SK-N-SH (cell line): ENCODE measurements around the gene CES5A. TPM values are rescaled to one million over a fixed set of nuclear protein-coding genes. Genes with fewer than 3 reads are reported as not detected.

ENCODE experiments used
- CTCF ChIA-PET: fragments of 300-600, 350-600 bp; formaldehyde crosslinking; extraction: SDS; loops from one replicate; lab custom pipeline; 2021; lab: Yijun Ruan, JAX
- POLR2A ChIA-PET: fragments of 350-600 bp; sonication (Branson Sonifier 250); formaldehyde crosslinking; extraction: SDS; loops from one replicate; lab custom pipeline; 2020; ENCODE audit warnings: antibody characterized with exemption, inconsistent platforms; lab: Yijun Ruan, JAX
- DNase-seq: peaks from one replicate; pipeline ENCODE4 v3.0.0; 2012
- H2AFZ ChIP-seq: fragments of 200-600 bp; sonication (generic); 2 replicates; pipeline ENCODE4 v1.8.1; 2016; ENCODE audit warnings: antibody characterized with exemption, mild to moderate bottlenecking, low read depth
- H3F3A ChIP-seq: fragments of 200-600 bp; sonication (generic); replicated peaks from 2 replicates; pipeline ENCODE3; 2016; ENCODE audit warnings: antibody characterized with exemption, mild to moderate bottlenecking; ENCODE audit not compliant: insufficient read depth
- H3K27ac ChIP-seq, 2 experiments: fragments of 200-500 bp in 1 of 2; fragments of 200-600 bp in 1 of 2; sonication (Bioruptor generic) in 1 of 2; sonication (generic), shearing (Covaris generic) in 1 of 2; 2 replicates each; pipeline versions ENCODE4 v1.5.1 to v1.6.1; 2014 to 2016; ENCODE audit warnings: low read depth in 2 of 2, inconsistent platforms in 1 of 2, low read length in 1 of 2, mild to moderate bottlenecking in 1 of 2, mixed read lengths in 1 of 2
- H3K27me3 ChIP-seq: fragments of 200-600 bp; sonication (generic), shearing (Covaris generic); 2 replicates; pipeline ENCODE4 v1.6.1; 2016; ENCODE audit warnings: mixed run types; ENCODE audit not compliant: insufficient read depth
- H3K36me3 ChIP-seq, 2 experiments: fragments of 200-500 bp in 1 of 2; fragments of 200-600 bp in 1 of 2; sonication (Bioruptor generic) in 1 of 2; sonication (generic) in 1 of 2; replicated peaks in 1 of 2; 2 replicates each; pipeline versions ENCODE3 to v1.5.1; 2014 to 2016; ENCODE audit warnings: low read length in 1 of 2, mild to moderate bottlenecking in 1 of 2; ENCODE audit not compliant: insufficient read depth in 2 of 2, control insufficient read depth in 1 of 2
- H3K4me1 ChIP-seq, 2 experiments: fragments of 200-500 bp in 1 of 2; fragments of 200-600 bp in 1 of 2; sonication (Bioruptor generic) in 1 of 2; sonication (generic), shearing (Covaris generic) in 1 of 2; 2 replicates each; pipeline versions ENCODE4 v1.5.1 to v1.6.1; 2014 to 2016; ENCODE audit warnings: low read depth in 1 of 2, low read length in 1 of 2, mixed run types in 1 of 2; ENCODE audit not compliant: insufficient read depth in 2 of 2, control insufficient read depth in 1 of 2
- H3K4me2 ChIP-seq: fragments of 200-600 bp; sonication (generic), shearing (Covaris generic); 2 replicates; pipeline ENCODE4 v1.6.1; 2017; ENCODE audit warnings: mixed run types
- H3K4me3 ChIP-seq, 2 experiments: fragments of 200-500 bp in 1 of 2; fragments of 200-600 bp in 1 of 2; sonication (Bioruptor generic) in 1 of 2; sonication (generic), shearing (Covaris generic) in 1 of 2; 2 replicates each; pipeline versions ENCODE4 v1.5.1 to v1.8.1; 2014 to 2016; ENCODE audit warnings: low read depth in 2 of 2, inconsistent platforms in 1 of 2, low read length in 1 of 2, mild to moderate bottlenecking in 1 of 2, mixed read lengths in 1 of 2, moderate library complexity in 1 of 2
- H3K79me2 ChIP-seq: fragments of 200-600 bp; sonication (generic); 2 replicates; pipeline ENCODE4 v1.8.1; 2017; ENCODE audit warnings: mild to moderate bottlenecking; ENCODE audit not compliant: insufficient read depth
- H3K9ac ChIP-seq: fragments of 200-600 bp; sonication (generic); 2 replicates; pipeline ENCODE4 v1.6.1; 2017; ENCODE audit warnings: mixed run types
- H3K9me2 ChIP-seq: fragments of 200-600 bp; sonication (generic); 2 replicates; pipeline ENCODE4 v1.6.1; 2017; ENCODE audit warnings: mixed run types
- H3K9me3 ChIP-seq: fragments of 200-600 bp; sonication (generic); 2 replicates; pipeline ENCODE4 v1.6.1; 2017; ENCODE audit warnings: mixed run types, mild to moderate bottlenecking, moderate library complexity
- H4K20me1 ChIP-seq: fragments of 200-600 bp; sonication (generic); 2 replicates; pipeline ENCODE4 v1.6.1; 2017; ENCODE audit warnings: mild to moderate bottlenecking, mixed run types; ENCODE audit not compliant: insufficient read depth
- CHD2 ChIP-seq: fragments of 150-350 bp; IDR thresholded peaks from 2 replicates; pipeline ENCODE4 v1.6.1; 2018; ENCODE audit warnings: low read length; ENCODE audit not compliant: partially characterized antibody
- CTCF ChIP-seq: fragments of 200-600 bp; sonication (generic); IDR thresholded peaks from 2 replicates; pipeline ENCODE4 v1.6.1; 2017; ENCODE audit warnings: antibody characterized with exemption, mild to moderate bottlenecking, moderate library complexity
- EP300 ChIP-seq, 2 experiments: IDR thresholded peaks; 2 replicates each; pipeline versions ENCODE4 v1.4.0 to v1.6.1; 2012; ENCODE audit warnings: borderline replicate concordance in 1 of 2, low read depth in 1 of 2, low read length in 1 of 2
- EZH2phosphoT487 ChIP-seq: fragments of 200-600 bp; sonication (generic); IDR thresholded peaks from 2 replicates; pipeline ENCODE4 v1.6.1; 2017; ENCODE audit warnings: low read depth, mixed run types, mild to moderate bottlenecking, antibody characterized with exemption, moderate library complexity, borderline replicate concordance
- FOXM1 ChIP-seq: IDR thresholded peaks from 2 replicates; pipeline ENCODE4 v1.4.0; 2012; ENCODE audit warnings: low read depth, mild to moderate bottlenecking
- GABPA ChIP-seq: IDR thresholded peaks from 2 replicates; pipeline ENCODE4 v1.4.0; 2012; ENCODE audit warnings: low read depth, mild to moderate bottlenecking
- MEF2A ChIP-seq: IDR thresholded peaks from 2 replicates; pipeline ENCODE4 v1.4.0; 2012; ENCODE audit warnings: low read depth, borderline replicate concordance
- NFIC ChIP-seq: IDR thresholded peaks from 2 replicates; pipeline ENCODE4 v1.4.0; 2012; ENCODE audit warnings: borderline replicate concordance
- POLR2AphosphoS5 ChIP-seq: IDR thresholded peaks from 2 replicates; pipeline ENCODE4 v1.6.1; 2012; ENCODE audit warnings: low read depth, low read length
- RAD21 ChIP-seq: IDR thresholded peaks from 2 replicates; pipeline ENCODE4 v1.6.1; 2012; ENCODE audit warnings: mild to moderate bottlenecking, low read length
- RCOR1 ChIP-seq: fragments of 150-350 bp; IDR thresholded peaks from 2 replicates; pipeline ENCODE4 v1.6.1; 2017; ENCODE audit warnings: antibody characterized with exemption, low read length
- REST ChIP-seq: IDR thresholded peaks from 2 replicates; pipeline ENCODE4 v1.6.1; 2012; ENCODE audit warnings: mild to moderate bottlenecking, low read depth, low read length, moderate library complexity
- TAF1 ChIP-seq: IDR thresholded peaks from 2 replicates; pipeline ENCODE4 v1.6.1; 2012; ENCODE audit warnings: low read depth, mild to moderate bottlenecking, low read length, moderate library complexity, borderline replicate concordance
- TCF12 ChIP-seq: IDR thresholded peaks from 2 replicates; pipeline ENCODE4 v1.4.0; 2012
- YY1 ChIP-seq: IDR thresholded peaks from 2 replicates; pipeline ENCODE4 v1.4.0; 2012; ENCODE audit warnings: low read depth, mild to moderate bottlenecking
- WGBS: methylation state at CpG from one replicate; pipeline ENCODE4 v1.1.6; 2017; ENCODE audit warnings: low lambda C conversion rate; 5-methylcytosine and 5-hydroxymethylcytosine counted together
- polyA plus RNA-seq, 3 experiments: library from polyadenylated mRNA; depleted of rRNA; stranded (reverse); fragments of >200 nt; gene quantifications; 2 replicates each; pipeline ENCODE4 v1.2.3, GENCODE V29; 2012

The CES5A gene
- polyA plus RNA-seq, 1 of the 3 experiments (the other 2 are of a cell fraction) = not detected

GRCh38 chr16:55912022-55912421 lies 36.8 kb upstream of the CES5A start (continued):
- TF ChIP-seq CTCF (no peak), TCF12 (no peak), EZH2phosphoT487 (no peak), REST (no peak)

GRCh38 chr16:55911616-55912015 lies 36.4 kb upstream of the CES5A start:
- Histone ChIP-seq H3K79me2 (no peaks in the 10 kb centered on the region), H3F3A (no peaks in the 10 kb centered on the region), H3K4me3 (no peak overlapping the region), H2AFZ (no peak overlapping the region), H3K4me2 (no peak overlapping the region), H3K27me3 (no peaks in the 10 kb centered on the region), H3K9me3 (no peaks in the 10 kb centered on the region), H3K4me1 (peaks cover 0 to 22% of the 10 kb centered on the region in 2 experiments; a peak in 2 of 4 replicates), H3K9ac (no peak overlapping the region), H3K9me2 (no peaks in the 10 kb centered on the region), H3K27ac (no peak overlapping the region), H4K20me1 (no peaks in the 10 kb centered on the region), H3K36me3 (no peaks in the 10 kb centered on the region)
- ChIA-PET CTCF (no interaction called here), POLR2A (no interaction called here)
- DNase-seq = no peak
- no peak for TF ChIP-seq GABPA
- TF ChIP-seq EP300 (IDR thresholded peaks at IDR 0.05; ENCODE audit: borderline replicate concordance in 1 of 2, low read depth in 1 of 2, low read length in 1 of 2) = no peak
- no peak for TF ChIP-seq MEF2A
- no peak for TF ChIP-seq CHD2
- TF ChIP-seq NFIC = no peak
- no peak for TF ChIP-seq YY1
- TF ChIP-seq RCOR1 = no peak
- 22% methylated on average over 2 of the region's 2 CpGs for WGBS

- Histone ChIP-seq H3K9me3 (no peaks in the 10 kb centered on the region), H3K9me2 (no peaks in the 10 kb centered on the region), H3K4me2 (no peak overlapping the region), H3K36me3 (no peaks in the 10 kb centered on the region), H3K27me3 (no peaks in the 10 kb centered on the region), H3K4me1 (peaks cover 0 to 17% of the 10 kb centered on the region in 2 experiments; a peak in 2 of 4 replicates), H3K79me2 (no peaks in the 10 kb centered on the region), H2AFZ (no peak overlapping the region), H4K20me1 (no peaks in the 10 kb centered on the region), H3F3A (no peaks in the 10 kb centered on the region), H3K27ac (no peak overlapping the region), H3K4me3 (no peak overlapping the region)
- 30% methylated on average over 2 of the region's 2 CpGs for WGBS
- ChIA-PET POLR2A (no interaction called here), CTCF (interaction anchor here (1.3 kb wide), 1 partner anchor 445 kb away, joined by 5 read pairs; no protein-coding TSS in a partner anchor)
- no peak for DNase-seq
- no peak for TF ChIP-seq POLR2AphosphoS5
- TF ChIP-seq CHD2 = no peak
- no peak for TF ChIP-seq YY1
- no peak for TF ChIP-seq TAF1
- TF ChIP-seq FOXM1 = no peak
- no peak for TF ChIP-seq RAD21
- no peak for TF ChIP-seq EP300 (IDR thresholded peaks at IDR 0.05; ENCODE audit: borderline replicate concordance in 1 of 2, low read depth in 1 of 2, low read length in 1 of 2)
- no peak for TF ChIP-seq TCF12
- TF ChIP-seq, all 33 proteins: peak for 0
- H3K9ac ChIP-seq = no peak overlapping the region
Measured at GRCh38 chr16:55909876-55910275, 34.7 kb upstream of the CES5A start.
